HG02763 (cell line): ENCODE data around the gene HLF.
"Not testable (repeated sequence)": the region's sequence is repeated elsewhere in the genome, so short reads cannot be mapped to it uniquely, and the experiment has no call there.

ENCODE experiments used
- ATAC-seq: cut with Tn5 transposase; IDR thresholded peaks from one replicate; pipeline ENCODE4 v1.9.1; 2021; ENCODE audit warnings: mild to moderate bottlenecking, moderate library complexity; ENCODE audit not compliant: unreplicated experiment

Gene HLF

DNA sequence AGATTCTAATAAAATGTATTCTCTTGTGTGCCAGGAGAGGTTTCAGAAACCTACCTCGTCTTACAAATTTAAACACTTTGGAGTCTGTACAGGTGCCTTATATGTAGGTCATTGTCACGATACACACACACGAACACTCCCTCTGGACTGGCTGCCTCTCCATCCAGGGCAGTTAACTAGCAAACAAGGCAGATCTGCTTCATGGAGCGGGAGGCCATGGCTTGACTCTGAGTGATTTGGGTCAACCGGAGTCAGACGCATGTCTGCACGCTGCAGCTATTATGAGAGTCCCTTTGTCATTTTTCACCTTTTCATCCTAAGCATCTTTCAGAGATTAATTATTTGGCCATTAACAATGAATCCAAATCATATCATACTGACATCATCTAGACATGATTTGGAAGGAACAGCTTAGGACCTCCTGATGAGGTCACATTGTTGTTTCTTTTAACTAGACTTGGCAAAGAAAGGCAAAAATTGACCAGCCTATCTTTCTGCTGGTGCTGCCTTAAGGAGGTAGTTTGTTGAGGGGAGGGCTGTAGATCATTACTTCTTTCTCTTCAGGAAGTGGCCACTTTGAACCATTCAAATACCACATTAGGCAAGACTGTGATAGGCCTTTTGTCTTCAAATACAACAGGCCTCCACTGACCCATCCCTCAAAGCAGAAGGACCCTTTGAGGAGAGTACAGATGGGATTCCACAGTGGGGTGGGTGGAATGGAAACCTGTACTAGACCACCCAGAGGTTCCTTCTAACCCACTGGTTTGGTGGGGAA, 58.9 kb downstream of the HLF start:
- ATAC-seq = no peak

DNA sequence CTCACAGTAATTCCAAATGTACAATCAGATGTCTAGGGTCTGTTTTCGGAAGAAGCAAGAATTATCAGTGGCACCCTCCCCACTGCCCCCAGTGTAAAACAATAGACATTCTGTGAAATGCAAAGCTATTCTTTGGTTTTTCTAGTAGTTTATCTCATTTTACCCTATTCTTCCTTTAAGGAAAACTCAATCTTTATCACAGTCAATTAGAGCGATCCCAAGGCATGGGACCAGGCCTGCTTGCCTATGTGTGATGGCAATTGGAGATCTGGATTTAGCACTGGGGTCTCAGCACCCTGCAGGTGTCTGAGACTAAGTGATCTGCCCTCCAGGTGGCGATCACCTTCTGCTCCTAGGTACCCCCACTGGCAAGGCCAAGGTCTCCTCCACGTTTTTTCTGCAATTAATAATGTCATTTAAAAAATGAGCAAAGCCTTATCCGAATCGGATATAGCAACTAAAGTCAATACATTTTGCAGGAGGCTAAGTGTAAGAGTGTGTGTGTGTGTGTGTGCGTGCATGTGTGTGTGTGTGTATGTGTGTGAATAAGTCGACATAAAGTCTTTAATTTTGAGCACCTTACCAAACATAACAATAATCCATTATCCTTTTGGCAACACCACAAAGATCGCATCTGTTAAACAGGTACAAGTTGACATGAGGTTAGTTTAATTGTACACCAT, 59.7 kb downstream of the HLF start:
- ATAC-seq = no peak

DNA sequence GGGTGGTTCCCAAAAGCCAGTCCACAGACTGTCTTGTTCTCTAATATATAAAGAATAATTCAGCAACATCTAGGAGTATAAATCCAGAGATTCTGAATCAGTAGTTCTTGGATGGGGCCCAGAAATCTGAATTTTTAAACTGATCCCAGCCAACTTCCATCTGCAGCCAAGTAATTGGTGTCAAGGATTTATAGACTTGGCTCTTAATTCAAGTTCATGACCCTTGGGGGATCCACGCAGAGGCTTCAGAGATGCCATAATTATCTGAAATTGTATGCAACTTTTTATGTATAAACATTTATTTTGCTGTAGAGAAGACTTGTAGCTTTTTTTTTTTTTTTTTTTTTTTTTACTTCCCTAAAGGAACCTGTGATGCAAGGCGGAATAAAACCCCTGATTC, 60.6 kb downstream of the HLF start:
- no peak for ATAC-seq

DNA sequence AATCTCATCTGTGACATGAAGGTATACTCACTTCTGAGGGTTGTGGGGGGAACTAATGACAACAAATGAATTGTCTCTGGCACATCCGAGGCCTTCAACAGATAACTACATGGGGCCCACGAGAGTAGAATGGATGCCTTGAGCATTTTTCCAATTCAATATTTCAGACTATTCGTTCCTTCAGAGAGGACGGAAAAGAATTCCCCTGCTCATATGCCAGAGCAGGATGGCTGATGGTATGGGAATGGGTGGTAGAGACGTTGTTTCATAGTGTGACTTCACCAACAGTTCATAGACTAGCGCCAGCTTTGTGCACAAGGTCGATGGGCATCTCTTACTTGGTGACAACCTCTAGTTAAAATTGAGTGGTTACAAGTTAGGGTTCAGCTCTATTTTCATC, 61.3 kb downstream of the HLF start:
- no peak for ATAC-seq

DNA sequence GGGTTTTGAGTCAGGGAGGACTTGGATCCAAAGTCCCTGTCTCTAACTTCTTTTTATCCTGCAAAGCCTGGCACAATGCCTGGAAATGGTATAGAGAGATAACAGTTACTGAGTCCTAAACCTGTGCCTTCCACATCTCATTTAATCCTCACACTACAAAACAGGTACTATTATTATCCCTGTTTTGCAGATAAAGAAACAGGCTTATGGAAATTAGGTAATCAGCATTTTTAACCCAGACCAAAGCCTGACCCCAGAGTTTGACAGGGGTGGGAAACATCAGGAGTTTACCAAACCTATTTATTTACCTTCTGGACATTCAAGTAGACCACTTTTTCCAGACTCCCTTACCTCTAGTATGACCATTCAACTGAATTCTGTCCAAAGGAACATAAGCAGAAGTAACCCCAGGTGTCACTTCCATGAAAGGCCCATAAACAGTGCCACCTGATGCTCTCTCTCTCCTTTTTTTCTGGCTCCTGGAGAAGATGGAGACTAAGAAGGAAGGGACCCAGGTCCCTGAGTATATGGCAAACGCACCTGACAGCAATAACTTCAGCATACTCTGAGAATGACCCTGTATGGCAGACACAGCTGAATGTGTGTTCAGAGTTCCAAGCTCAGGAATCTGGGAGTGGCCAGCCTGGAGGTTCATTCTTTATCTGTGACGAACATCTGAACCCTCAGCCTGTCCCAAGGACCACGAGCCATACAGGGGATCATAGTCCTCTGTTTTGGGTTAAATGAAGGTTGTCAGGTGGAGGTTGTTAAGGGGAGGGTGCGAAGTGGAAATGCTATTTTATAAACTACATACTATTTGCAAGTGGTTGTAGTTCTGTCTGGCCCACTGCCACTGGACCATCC, 62.7 kb downstream of the HLF start:
- ATAC-seq = no peak

DNA sequence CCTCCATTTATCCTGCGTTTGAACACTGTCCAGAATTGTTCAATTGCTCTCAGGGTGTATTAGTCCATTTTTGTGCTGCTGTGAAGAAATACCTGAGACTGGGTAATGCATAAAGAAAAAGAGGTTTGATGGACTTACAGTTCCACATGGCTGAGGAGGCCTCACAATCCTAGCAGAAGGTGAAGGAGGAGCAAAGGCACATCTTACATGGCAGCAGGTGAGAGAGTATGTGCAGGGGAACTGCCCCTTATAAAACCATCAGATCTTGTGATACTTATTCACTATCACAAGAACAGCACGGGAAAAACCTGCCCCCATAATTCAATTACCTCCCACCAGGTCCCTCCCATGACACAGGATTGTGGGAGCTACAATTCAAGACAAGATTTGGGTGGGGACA, 63.8 kb downstream of the HLF start:
- ATAC-seq = not testable (repeated sequence)

DNA sequence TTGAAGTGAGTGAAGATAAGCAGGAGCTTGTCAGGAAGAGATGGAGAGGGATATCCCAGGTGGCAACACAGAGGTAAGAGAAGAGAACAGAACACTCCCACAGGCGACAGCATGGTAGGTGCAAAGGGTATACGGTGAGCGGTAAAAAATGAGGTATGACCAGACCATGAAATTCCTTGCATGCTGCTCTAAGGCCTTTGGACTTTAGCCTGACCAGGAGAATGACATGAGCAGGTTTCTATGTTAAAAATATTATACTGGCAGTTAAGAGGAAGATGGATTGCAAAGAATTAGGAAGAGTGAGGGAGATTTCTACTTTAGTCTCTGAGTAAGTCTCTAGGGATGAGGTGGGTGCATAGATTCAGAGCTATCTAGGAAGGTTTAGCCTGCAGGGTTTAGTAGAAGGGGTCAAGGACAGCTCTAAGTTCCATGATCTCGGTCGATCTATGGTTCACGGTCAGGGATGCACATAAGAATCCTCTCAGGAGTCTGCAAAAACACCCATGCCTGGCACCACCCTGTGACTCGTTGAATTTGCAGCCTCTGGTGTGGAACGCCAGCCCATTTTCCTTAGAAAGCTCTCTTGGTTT, 65.7 kb downstream of the HLF start:
- no peak for ATAC-seq

DNA sequence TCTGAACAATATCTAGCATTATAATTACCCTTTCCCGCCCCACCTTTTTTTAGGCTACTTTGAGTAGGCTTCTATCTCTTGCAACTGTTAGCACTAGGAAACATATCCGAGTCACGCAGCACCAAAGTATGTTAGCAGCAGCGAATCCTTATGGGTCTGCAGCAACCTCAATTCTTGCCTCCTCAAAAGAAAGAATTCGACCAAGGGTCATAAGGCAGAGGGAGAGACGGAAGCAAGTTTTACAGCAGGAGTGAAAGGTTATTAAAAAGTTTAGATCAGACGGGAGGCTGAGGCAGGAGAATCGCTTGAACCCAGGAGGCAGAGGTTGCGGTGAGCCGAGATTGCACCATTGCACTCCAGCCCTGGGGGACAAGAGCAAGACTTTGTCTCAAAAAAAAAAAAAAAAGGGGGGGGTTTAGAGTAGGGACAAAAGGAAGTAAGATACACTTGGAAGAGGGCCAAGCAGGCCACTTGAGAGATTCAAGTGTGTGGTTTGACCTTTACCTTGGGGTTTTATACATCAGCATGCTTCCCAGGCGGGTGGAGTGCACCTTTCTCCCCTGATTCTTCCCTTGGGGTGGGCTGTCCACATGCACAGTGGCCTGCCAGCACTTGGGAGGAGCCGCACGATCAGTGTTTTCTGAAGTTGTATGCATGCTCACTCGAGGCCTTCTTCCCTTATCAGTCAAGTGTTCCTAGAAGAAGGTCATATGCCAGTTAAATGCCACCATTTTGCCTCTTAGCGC, 67.7 kb downstream of the HLF start:
- ATAC-seq = no peak

DNA sequence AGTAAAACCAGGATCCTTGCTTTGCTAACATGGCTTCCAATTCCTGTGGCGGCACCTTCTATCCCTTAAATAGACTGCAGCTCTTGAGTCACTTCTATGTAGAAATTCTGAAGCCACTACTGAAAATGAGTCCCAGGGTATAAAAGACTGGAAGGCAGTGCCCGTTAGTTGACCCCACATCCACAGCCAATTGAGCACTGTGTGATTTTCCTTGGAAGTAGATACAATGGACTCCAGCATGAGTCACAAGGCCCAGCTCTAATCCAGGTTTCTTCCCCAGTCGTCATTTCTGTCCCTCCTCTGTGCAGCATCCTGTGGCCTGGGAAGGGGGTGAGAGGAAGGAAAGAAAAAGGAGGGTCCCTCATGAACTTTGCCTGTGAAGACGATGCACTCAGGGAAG, 69.5 kb downstream of the HLF start:
- no peak for ATAC-seq

DNA sequence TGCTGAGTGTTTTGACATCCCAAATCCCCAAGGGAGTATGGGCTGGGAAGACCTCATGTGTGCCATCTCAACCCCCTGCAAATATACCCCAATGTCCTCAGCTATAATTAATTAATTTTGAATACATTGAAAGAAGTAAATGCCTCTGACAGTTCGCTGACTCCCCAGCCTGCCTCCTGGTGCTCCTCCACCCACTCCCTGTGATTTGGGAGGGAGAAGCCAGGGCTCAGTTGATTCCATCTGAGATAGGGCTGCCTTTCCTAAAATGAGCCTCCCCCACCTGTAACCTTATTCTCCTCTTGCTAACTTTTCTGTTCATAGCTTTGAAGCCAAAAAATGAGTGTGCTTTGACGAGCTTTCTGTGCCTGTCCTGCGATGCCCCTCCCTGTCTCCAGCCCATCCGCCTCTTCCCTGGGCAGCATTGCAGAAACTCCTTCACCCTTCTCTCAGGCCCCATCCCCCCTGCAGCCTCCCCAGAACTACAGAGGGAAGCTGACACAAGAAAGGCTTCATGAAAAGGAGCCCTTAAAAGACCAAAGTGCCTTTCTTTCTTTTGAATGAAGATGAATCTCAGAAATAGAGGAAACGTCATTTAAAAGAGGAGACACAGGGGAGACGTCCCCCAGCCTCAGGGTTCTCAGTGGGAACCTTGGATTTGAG, 70.3 kb downstream of the HLF start:
- no peak for ATAC-seq

DNA sequence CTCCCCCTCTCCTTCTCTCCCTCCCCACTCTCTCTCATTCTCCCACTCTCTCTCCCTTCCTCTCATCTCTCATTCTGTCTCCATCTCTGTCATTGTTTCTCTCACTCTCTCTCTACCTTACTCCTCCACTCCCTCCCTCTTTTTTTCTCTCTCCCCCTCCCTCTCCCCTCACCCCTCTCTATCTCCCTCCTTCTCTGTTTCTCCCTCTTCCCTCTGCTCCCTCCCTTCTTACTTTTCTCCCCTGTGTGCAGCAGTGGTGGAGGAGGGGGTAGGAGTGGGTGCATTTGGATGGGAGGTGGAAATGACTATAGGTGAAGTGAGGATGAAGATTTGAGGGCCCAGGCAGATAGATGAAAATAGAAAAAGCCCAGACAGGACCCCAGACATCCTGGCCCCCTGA, 70.9 kb downstream of the HLF start:
- ATAC-seq = no peak

DNA sequence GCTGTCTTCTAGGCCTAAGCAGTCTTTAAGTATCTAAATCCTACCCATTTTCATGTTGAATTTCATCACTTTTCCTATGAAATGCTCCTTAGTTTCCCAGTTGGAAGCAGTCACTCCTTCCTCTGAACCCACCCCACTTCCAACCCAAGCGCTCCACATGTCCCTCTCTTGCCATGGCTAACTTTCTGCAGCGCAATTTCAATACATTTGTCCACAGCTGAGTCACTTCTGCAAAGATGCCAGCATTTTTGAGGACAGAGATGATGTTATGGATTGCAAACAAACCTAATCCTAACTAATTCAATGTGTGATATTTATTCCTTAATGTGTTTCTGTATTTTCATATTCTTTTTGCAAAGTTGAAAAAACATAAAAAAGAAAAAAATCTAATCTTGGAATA, 71.7 kb downstream of the HLF start:
- ATAC-seq = no peak

DNA sequence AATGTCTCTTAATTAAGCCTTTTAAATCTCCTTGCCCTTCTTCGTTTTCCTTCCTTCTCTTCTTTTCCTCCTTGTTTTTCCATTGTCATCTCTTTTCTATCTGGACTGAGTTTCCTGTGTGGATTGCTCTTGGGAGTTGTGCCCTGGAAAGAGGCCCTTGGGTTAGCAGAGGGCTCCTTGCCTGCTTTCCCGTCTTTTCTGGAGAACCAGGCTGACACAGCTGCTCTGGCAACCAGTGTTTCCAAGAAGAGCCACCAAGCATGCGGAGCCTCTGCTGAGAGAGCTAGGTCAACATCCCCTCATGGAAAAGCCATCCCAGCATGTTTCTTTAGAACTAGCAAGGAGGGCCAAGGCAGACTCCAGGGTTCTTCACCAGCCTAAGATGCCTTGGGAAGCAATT, 75.4 kb downstream of the HLF start:
- ATAC-seq = no peak

DNA sequence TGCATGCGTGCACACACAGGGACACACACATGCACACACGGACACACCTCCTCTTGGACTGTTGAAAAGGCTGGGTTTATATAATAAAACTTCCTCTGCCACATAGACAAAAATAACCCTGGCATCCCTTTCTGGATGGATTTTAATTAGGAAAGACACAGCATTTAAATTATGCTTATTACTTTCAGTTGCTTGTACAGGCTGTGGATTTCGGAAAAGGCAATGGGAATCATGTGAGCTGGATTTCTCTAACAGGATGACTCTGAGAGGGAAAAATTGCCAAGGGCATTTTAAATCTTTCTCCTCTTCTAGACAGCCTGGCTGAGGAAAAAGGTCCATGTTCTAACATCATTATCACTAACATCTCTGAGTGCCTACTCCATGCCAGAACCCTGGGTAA, 75.9 kb downstream of the HLF start:
- no peak for ATAC-seq

DNA sequence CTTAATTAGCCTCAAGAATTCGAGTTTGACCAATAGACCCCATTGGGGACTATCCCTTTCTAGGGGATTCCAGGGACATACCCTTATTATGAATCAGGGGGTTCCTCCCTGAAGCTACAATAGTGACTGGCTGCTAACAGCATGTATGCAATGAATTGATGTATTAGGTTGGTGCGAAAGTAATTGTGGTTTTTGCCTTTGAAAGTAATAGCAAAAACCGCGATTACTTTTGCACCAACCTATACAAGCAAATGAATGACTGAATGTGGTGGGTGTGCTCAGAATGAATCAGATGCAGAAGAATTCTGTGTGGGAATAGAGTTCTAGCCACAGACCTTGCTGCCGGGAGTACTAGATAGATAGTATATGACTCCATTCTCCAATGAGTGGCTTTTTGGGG, 76.7 kb downstream of the HLF start:
- no peak for ATAC-seq

DNA sequence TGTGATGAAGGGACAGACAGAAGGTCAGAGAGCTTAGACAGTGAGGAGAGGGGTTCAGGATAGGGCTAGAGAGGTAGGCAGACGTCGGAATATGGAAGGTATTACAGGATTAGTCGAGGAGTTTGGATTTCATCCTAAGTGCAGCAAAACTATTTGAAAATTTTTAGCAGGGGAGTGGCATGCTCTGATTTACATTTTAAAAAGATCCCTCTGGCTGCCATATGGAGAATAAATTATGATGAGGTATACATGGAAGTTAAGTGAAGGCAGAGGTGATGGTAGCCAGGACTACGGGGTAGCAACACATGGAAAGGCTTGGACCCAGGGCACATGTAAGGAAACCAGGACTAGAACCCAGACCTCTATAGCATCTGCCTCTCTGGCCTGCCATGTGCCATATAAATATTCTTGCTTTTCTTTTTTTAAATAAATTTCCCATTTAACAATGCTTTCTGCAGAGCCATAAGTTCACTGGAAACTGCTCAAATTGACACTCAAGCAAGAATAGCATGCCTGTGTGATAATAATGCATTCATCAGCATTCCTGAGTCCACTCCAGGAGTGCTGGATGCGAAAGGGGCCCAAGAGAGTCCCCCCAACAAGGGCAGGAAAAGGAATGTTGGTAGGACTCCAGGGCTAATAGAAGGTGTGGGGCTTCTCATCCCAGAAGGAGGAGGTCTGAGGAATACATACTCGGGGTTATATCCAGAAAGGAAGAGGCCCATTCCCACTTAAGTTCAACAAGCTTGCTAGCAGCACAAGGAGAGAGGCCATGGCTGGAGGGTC, 78.2 kb downstream of the HLF start:
- ATAC-seq = no peak

DNA sequence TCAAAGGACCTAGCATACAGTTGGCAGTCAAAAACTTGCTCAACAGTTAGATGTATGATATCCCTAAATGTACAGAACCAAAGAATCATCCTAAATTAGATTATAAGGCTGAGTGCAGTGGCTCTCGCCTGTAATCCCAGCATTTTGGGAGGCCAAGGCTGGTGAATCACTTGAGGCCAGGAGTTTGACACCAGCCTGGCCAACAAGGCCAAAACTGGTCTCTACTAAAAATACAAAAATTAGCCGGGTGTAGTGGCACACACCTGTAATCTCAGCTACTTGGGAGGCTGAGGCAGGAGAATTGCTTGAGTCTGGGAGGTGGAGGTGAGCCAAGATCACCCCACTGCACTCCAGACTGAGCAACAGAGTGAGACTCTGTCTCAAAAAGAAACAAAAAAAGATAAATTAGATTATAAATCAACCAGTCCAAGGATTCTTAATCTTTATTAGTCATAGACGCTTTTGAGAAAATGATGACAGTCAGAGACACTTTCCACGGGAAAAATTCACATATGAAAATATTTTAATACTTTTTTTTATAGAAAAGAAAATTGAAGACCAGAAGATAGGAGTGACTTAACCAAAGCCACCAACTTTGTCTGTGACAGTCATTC, 79.2 kb downstream of the HLF start:
- ATAC-seq = no peak

DNA sequence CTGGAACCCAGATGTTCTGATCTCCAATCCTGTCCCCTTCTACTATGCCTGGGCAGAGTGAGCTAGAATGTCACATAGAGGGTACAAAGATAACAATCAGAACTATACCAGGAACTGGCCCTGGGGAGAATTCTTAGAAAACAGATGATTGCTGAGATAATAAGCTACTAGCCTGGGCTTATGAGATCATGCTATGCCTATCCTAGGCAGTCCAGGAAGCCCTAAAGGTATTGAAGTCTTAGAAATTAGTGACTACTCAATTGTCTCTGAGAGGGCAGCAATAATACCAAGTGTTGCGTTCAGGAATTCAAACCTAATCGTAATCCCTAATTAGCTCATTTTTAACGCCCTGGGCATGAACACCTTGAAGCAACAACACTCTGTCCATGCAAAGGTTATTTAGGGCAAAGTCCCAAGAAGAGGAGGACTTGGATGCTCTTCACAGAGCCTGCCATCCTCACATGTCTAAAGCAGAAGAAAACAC, 79.8 kb downstream of the HLF start:
- no peak for ATAC-seq

DNA sequence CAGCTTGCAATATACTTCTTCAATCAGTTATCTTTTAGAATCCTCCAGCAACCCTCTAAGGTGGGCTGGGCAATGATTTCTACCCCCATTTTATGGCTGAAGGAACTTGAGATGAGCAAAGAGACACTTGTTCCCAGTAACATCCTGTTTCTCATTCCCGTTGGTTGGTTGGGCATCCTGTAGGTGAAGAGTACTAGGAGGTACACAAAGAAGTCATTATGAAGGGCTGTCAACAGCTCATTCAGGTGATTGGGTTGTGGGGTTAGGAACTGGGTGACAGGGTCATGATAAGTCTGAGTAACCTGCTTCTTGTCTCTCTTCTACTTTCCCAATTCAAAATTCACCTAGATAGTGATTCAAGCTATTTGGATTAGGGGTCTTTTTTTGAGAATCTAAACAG, 80.4 kb downstream of the HLF start:
- ATAC-seq = no peak
